Adrenal gland (tissue), 19 donors: ENCODE measurements around the gene TPM2. TPM values are rescaled to one million over a fixed set of nuclear protein-coding genes. Genes with fewer than 3 reads are reported as not detected.

ENCODE experiments used
- DNase-seq, 7 donors: peaks; one replicate each; pipeline ENCODE4 v3.0.0-alpha.2; 2019 to 2020
- H3K27ac ChIP-seq, 5 donors: fragments of 200-600 bp; sonication (generic) in 4 of 5; 1 replicate in 3 of 5; 2 replicates in 2 of 5; pipeline versions ENCODE4 v1.5.1 to v1.8.0; 2016 to 2020; ENCODE audit warnings: mild to moderate bottlenecking in 1 of 5
- H3K27me3 ChIP-seq: fragments of 200-600 bp; 2 replicates; pipeline ENCODE4 v1.8.0; 2021
- H3K36me3 ChIP-seq, 2 donors: fragments of 200-600 bp; replicated peaks in 1 of 2; 1 replicate in 1 of 2; 2 replicates in 1 of 2; pipeline versions ENCODE4 v1.5.1 to v1.8.0; 2018 to 2022
- H3K4me1 ChIP-seq, 2 donors: fragments of 200-600 bp; replicated peaks in 1 of 2; 1 replicate in 1 of 2; 2 replicates in 1 of 2; pipeline versions ENCODE4 v1.5.1 to v1.8.0; 2018 to 2021
- H3K4me3 ChIP-seq, 4 donors: fragments of 200-600 bp; sonication (generic) in 3 of 4; one replicate each; pipeline ENCODE4 v1.5.1; 2016 to 2018
- H3K9me3 ChIP-seq, 3 donors: fragments of 200-600 bp; sonication (generic) in 1 of 3; replicated peaks in 1 of 3; 1 replicate in 2 of 3; 2 replicates in 1 of 3; pipeline versions ENCODE4 v1.5.1 to v1.8.0; 2016 to 2021
- POLR2A ChIP-seq, 2 donors: fragments of 450-650 bp; IDR thresholded peaks; one replicate each; pipeline ENCODE4 v1.6.1; 2017; ENCODE audit warnings: antibody characterized with exemption in 2 of 2, mild to moderate bottlenecking in 2 of 2, moderate library complexity in 1 of 2
- WGBS, 4 donors: extraction: QIAGEN DNeasy Blood & Tissue Kit in 2 of 4; methylation state at CpG; one replicate each; pipeline versions ENCODE4 v1.1.5 to v1.1.7; 2013 to 2017; 5-methylcytosine and 5-hydroxymethylcytosine counted together
- intact Hi-C, 2 donors: fragments of 100-400 bp; cut with DNase I; formaldehyde crosslinking; loops; one replicate each; pipeline versions ENCODE4 v1.14.1 to v1.15.0; 2022 to 2023
- long read RNA-seq, 10 donors: library from polyadenylated mRNA in 3 of 10; unstranded in 2 of 10; stranded (forward) in 1 of 10; transcript quantifications; one replicate each; pipeline ENCODE4 v2.0.0 and lab custom pipeline, GENCODE V29; 2021 to 2026
- polyA plus RNA-seq, 3 donors: library from polyadenylated mRNA; stranded (reverse); fragments of 200-250 nt in 2 of 3; fragments of 350-450 nt in 1 of 3; fragmentation: Illumina TruSeq in 1 of 3; extraction: RNeasy Lipid Tissue Mini Kit (QIAGEN cat#74804) in 1 of 3; gene quantifications; one replicate each; pipeline ENCODE4 v1.2.3, GENCODE V29; 2013 to 2014
- total RNA-seq, 9 donors: library from RNA; depleted of rRNA in 4 of 9; stranded (reverse); fragments of >200 nt in 4 of 9; fragments of 120-200 nt in 1 of 9; fragmentation: NEBNext Ultra II Directional in 1 of 9; extraction: Animal tissue kit (Norgen Biotek cat#: 25700) in 1 of 9; gene quantifications; one replicate each; pipeline versions ENCODE4 v1.1.0 to v1.2.4, GENCODE V29; 2013 to 2023
- TF ChIP-seq, protein P1 (sequence below), 6 experiments: fragments of 450-650 bp in 4 of 6; fragments of 200-600 bp in 2 of 6; sonication (generic) in 1 of 6; IDR thresholded peaks; 1 replicate in 5 of 6; 2 replicates in 1 of 6; pipeline versions ENCODE4 v1.5.1 to v1.8.0; 2016 to 2021; ENCODE audit warnings: antibody characterized with exemption in 6 of 6, mild to moderate bottlenecking in 2 of 6, moderate library complexity in 1 of 6
- donor health status: healthy with polysubstance abuse.
- donor health status: Bipolar disorder and iron deficiency.
- donor health status: DM: yes; HTN: yes; CAD: no.
- donor health status: DM: no; HTN: no; CAD: no.
- donor health status: DM: no; HTN: no; CAD: no.
- donor health status: DM: yes; HTN: yes; CAD: no.

The TPM2 gene
- total RNA-seq (100 to 1,000 TPM; 188 to 654 (median 368) TPM), polyA plus RNA-seq (1,000 to 10,000 TPM in 2 of 3 donors, 100 to 1,000 TPM in 1; 462 to 1,472 (median 1,350) TPM)
- long read RNA-seq, donor 1, transcript TPM2-203 (9 exons, 1,183 nt), result major isoform, 52 of 255 reads
- long read RNA-seq, donor 1, transcript TPM2-201 (9 exons, 1,018 nt), result minor isoform, 38 of 255 reads
- long read RNA-seq, donor 1, partial matches to known transcripts, result 154 of 255 reads
- long read RNA-seq, donor 1, other reads (novel, unspliced or antisense), result 6 of 255 reads
- long read RNA-seq, donor 2, transcript TPM2-203 (9 exons, 1,183 nt), result major isoform, 27 of 149 reads
- long read RNA-seq, donor 2, transcript TPM2-201 (9 exons, 1,018 nt), result minor isoform, 23 of 149 reads
- long read RNA-seq, donor 2, transcript TPM2-211 (9 exons, 1,392 nt), result minor isoform, 5 of 149 reads
- long read RNA-seq, donor 2, partial matches to known transcripts, result 91 of 149 reads
- long read RNA-seq, donor 2, other reads (novel, unspliced or antisense), result 0 of 149 reads
- long read RNA-seq, donor 3, transcript TPM2-201 (9 exons, 1,018 nt), result major isoform, 20 of 73 reads
- long read RNA-seq, donor 3, transcript TPM2-211 (9 exons, 1,392 nt), result minor isoform, 5 of 73 reads
- long read RNA-seq, donor 3, transcript TPM2-203 (9 exons, 1,183 nt), result minor isoform, 13 of 73 reads
- long read RNA-seq, donor 3, partial matches to known transcripts, result 34 of 73 reads
- long read RNA-seq, donor 3, other reads (novel, unspliced or antisense), result 0 of 73 reads
- long read RNA-seq, donor 4, transcript TPM2-203 (9 exons, 1,183 nt), result major isoform, 83 of 118 reads
- long read RNA-seq, donor 4, transcript TPM2-201 (9 exons, 1,018 nt), result minor isoform, 7 of 118 reads
- long read RNA-seq, donor 4, partial matches to known transcripts, result 19 of 118 reads
- long read RNA-seq, donor 4, other reads (novel, unspliced or antisense), result 7 of 118 reads
- long read RNA-seq, donor 5, transcript TPM2-212 (9 exons, 1,185 nt), result minor isoform, 20 of 593 reads
- long read RNA-seq, donor 5, transcript TPM2-201 (9 exons, 1,018 nt), result minor isoform, 34 of 593 reads
- long read RNA-seq, donor 5, transcript TPM2-203 (9 exons, 1,183 nt), result major isoform, 430 of 593 reads
- long read RNA-seq, donor 5, partial matches to known transcripts, result 17 of 593 reads
- long read RNA-seq, donor 5, other reads (novel, unspliced or antisense), result 89 of 593 reads
- long read RNA-seq, donor 6, transcript TPM2-201 (9 exons, 1,018 nt), result minor isoform, 5 of 226 reads
- long read RNA-seq, donor 6, transcript TPM2-203 (9 exons, 1,183 nt), result major isoform, 169 of 226 reads
- long read RNA-seq, donor 6, partial matches to known transcripts, result 33 of 226 reads
- long read RNA-seq, donor 6, other reads (novel, unspliced or antisense), result 18 of 226 reads
- long read RNA-seq, donor 7, transcript TPM2-201 (9 exons, 1,018 nt), result major isoform, 34 of 187 reads
- long read RNA-seq, donor 7, transcript TPM2-211 (9 exons, 1,392 nt), result minor isoform, 12 of 187 reads
- long read RNA-seq, donor 7, transcript TPM2-203 (9 exons, 1,183 nt), result minor isoform, 30 of 187 reads
- long read RNA-seq, donor 7, partial matches to known transcripts, result 82 of 187 reads
- long read RNA-seq, donor 7, other reads (novel, unspliced or antisense), result 26 of 187 reads
- long read RNA-seq, donor 8, transcript TPM2-203 (9 exons, 1,183 nt), result major isoform, 88 of 249 reads
- long read RNA-seq, donor 8, transcript TPM2-201 (9 exons, 1,018 nt), result minor isoform, 33 of 249 reads
- long read RNA-seq, donor 8, partial matches to known transcripts, result 98 of 249 reads
- long read RNA-seq, donor 8, other reads (novel, unspliced or antisense), result 26 of 249 reads
- long read RNA-seq, donor 9, transcript TPM2-203 (9 exons, 1,183 nt), result major isoform, 27 of 137 reads
- long read RNA-seq, donor 9, transcript TPM2-201 (9 exons, 1,018 nt), result minor isoform, 7 of 137 reads
- long read RNA-seq, donor 9, partial matches to known transcripts, result 100 of 137 reads
- long read RNA-seq, donor 9, other reads (novel, unspliced or antisense), result 0 of 137 reads
- long read RNA-seq, donor 10, transcript TPM2-201 (9 exons, 1,018 nt), result minor isoform, 9 of 84 reads
- long read RNA-seq, donor 10, transcript TPM2-203 (9 exons, 1,183 nt), result major isoform, 34 of 84 reads
- long read RNA-seq, donor 10, partial matches to known transcripts, result 28 of 84 reads
- long read RNA-seq, donor 10, other reads (novel, unspliced or antisense), result 7 of 84 reads

DNA sequence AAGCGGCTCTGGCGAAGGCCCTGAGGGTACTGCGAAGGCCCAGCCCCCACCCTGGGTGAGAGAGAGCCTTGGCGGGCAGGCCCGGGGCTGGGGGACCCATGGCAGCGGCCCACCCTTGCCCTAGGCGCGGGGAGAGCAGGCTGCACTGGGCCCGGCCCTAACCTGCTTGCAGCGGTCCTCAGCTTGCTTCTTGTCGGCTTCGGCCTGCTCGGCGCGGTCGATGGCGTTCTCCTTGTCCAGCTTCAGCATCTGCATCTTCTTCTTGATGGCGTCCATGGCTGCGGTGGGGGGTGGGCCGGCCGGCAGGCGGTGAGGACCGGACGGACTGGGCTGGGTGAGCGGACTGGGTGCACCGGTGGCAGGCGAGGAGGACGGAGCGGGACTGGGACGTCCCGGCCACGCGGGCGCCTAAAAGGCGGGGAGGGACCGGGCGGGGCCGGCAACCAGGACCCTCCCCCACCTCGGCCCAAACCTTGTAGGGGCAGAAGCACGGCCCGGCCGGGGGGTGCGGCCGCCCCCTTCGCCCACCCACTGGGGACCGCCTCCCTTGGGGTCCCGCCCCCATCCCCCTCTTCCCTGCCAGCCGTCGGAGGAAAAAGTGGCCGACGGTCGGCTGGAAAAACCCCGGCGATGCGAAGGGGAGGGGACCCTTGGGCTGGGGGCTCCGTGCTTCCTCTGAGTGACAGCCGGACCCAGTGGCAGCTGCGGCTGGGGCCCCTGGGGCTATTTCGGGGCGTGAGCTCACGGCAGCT, at the start of gene TPM2:
TPM2 (minus strand) TSS at position 384 of the 752 bp plus-strand sequence; CDS start at position 276, 108 bp downstream.
- peaks cover 24 to 37% of the 10 kb centered on the region in 2 donors for H3K4me1 ChIP-seq

DNA sequence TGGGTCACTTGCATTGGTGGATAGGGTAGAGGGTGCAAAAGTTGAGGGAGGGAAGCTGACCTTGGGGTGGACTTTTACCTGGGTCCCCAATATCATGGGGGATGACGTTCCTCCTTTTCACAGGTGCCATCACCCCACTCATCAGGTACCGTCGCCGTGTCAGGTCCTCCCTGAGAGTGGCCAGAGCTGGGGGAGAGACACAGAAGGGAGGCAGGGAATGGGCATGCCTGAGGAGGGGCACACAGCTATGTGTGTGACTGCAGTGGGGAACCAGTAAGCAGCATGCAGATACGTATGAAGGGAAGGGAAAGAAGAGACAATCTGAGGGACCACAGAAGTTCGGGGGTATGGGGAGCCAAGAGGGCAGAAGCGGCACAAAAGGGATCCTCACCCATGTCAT, 49.2 kb upstream of the TPM2 start:
- DNase-seq, result no peak
- Histone ChIP-seq H3K4me1 (peaks cover 0 to 8% of the 10 kb centered on the region in 2 donors), H3K4me3 (no peak overlapping the region), H3K27me3 (no peaks in the 10 kb centered on the region), H3K36me3 (peaks cover 0 to 96% of the 10 kb centered on the region in 2 donors), H3K27ac (no peak overlapping the region), H3K9me3 (no peaks in the 10 kb centered on the region)
- intact Hi-C loops, result no loop called here
- TF ChIP-seq, protein P1, sequence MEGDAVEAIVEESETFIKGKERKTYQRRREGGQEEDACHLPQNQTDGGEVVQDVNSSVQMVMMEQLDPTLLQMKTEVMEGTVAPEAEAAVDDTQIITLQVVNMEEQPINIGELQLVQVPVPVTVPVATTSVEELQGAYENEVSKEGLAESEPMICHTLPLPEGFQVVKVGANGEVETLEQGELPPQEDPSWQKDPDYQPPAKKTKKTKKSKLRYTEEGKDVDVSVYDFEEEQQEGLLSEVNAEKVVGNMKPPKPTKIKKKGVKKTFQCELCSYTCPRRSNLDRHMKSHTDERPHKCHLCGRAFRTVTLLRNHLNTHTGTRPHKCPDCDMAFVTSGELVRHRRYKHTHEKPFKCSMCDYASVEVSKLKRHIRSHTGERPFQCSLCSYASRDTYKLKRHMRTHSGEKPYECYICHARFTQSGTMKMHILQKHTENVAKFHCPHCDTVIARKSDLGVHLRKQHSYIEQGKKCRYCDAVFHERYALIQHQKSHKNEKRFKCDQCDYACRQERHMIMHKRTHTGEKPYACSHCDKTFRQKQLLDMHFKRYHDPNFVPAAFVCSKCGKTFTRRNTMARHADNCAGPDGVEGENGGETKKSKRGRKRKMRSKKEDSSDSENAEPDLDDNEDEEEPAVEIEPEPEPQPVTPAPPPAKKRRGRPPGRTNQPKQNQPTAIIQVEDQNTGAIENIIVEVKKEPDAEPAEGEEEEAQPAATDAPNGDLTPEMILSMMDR (IDR thresholded peaks at IDR 0.05), result no peak
- TF ChIP-seq POLR2A (IDR thresholded peaks at IDR 0.05), result no peak
- 81 to 85% (median 83%) methylated on average over 7 of the region's 7 CpGs for WGBS, 4 donors

More for the DNA sequence above, at the start of gene TPM2:
- Histone ChIP-seq H3K27me3 (no peaks in the 10 kb centered on the region), H3K4me3 (peak within 1 kb of the TSS; percentile 55 to 88 (median 66)), H3K36me3 (peaks cover 0 to 10% of the 10 kb centered on the region in 2 donors), H3K9me3 (no peaks in the 10 kb centered on the region), H3K27ac (peak within 1 kb of the TSS; percentile 79 to 93 (median 89))
- intact Hi-C loops, result loop anchor here in 1 of 2 donors (5.0 kb wide), 1 partner anchor 38 kb away; no protein-coding TSS in a partner anchor
- 13 to 61% (median 28%) methylated on average over 5 to 61 of the region's 61 CpGs for WGBS, 4 donors
- DNase-seq, result peak; percentile 54 to 75 (median 66)
- TF ChIP-seq, protein P1 (IDR thresholded peaks at IDR 0.05), result no peak
- TF ChIP-seq POLR2A (IDR thresholded peaks at IDR 0.05), result peak in 1 of 2 donors; percentile 59

DNA sequence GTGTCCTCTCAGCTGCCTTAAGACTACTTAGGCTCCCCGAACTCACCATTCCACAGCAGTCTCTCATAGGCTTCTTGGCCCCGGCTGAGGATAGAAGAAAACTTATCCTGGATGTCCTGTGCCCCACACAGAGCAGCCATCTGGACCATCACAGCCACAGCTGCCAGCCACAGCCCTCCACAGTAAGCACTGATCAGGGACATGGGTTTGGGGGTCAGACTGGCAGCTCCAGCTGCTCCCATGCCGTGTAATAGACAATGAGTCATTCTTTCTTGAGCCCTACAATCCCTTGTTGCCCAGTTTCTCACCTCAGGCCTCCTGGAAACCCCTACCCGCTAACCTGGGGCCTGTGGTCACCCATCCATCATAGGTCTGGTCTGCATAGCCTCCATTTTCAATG, 48.5 kb upstream of the TPM2 start:
- intact Hi-C loops, result no loop called here
- TF ChIP-seq, protein P1 (IDR thresholded peaks at IDR 0.05), result no peak
- TF ChIP-seq POLR2A (IDR thresholded peaks at IDR 0.05), result no peak
- H3K4me3 ChIP-seq, result no peak overlapping the region
- DNase-seq, result no peak
- H3K9me3 ChIP-seq, result no peaks in the 10 kb centered on the region
- 70 to 81% (median 78%) methylated on average over 4 of the region's 4 CpGs for WGBS, 4 donors
- peaks cover 4 to 16% of the 10 kb centered on the region in 2 donors for H3K4me1 ChIP-seq
- no peak overlapping the region for H3K27ac ChIP-seq
- H3K27me3 ChIP-seq, result no peaks in the 10 kb centered on the region
- H3K36me3 ChIP-seq, result peaks cover 0 to 88% of the 10 kb centered on the region in 2 donors
